NCI-H524 (cell line): ENCODE measurements around the gene C2CD2.

Experiments used
- DNase-seq, 2 experiments: peaks; one replicate each; lab custom pipeline; 2025; lab: John Stamatoyannopoulos, UW

C2CD2 gene

DNA sequence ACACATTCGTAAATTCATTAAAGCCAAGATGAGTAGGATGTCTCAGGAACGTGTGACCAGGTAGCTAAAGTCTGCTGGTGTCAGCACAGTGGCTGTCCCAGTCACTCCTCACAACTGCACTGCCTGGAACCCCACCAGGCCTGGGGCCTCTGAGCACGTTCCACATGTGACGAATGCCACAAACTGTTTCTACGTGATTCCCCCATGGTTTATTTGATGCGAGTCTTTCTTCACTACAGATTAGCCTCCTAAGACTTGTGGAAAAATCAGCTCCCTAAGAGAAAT lies 107.8 kb downstream of the C2CD2 start:
- no peak for DNase-seq

DNA sequence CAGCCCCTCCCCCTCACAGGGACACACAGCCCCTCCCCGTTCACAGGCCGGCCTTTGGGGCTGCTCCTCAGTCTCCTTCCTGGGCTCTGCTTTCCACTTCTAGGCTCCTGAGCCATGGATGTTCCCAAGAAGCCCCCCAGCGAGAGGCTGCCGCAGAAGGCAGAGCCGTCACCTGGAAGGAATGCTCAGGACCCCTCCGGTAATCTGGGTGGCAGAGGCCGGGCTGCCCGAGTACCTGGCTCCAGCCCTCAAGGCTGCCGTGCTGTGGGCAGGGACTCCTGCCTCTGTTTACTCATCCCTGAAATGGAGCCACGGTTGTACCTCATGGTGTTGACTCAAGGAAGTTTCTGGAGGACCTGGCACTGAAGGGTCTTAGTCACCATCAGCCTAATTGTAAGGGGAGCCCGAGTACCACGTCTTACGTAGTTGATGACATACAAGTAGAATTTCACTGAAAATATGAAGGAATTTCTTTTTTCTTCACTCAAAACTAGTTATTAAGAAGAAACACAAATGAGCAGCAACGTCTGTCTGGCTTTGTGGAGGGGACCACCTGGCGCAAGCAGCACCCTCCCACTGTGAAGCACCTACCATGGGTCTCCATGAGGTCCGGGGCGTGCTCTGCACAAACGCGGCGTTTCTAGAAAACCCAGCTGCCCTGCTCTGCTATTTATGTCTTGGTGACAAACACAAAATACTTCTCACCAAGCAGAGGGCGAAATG lies 108.3 kb downstream of the C2CD2 start:
- no peak for DNase-seq

DNA sequence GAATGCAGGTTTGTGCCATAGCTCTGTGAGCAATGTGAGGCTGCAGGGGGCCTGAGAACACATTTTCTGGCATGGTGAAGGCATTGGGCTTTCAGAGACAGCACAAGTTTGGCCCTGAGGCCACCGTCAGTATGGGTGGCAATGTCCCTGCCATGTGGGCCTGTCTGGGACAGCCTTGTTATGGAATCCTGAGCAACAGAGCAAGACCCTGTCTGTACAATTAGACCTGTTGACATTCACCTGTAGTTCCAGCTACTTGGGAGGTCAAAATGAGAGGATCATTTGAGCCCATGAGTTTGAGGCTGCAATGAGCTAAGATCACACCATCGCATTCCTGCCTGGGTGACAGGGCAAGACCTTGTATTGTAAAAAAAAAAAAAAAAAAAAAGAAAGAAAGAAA lies 110.2 kb downstream of the C2CD2 start:
- no peak for DNase-seq

DNA sequence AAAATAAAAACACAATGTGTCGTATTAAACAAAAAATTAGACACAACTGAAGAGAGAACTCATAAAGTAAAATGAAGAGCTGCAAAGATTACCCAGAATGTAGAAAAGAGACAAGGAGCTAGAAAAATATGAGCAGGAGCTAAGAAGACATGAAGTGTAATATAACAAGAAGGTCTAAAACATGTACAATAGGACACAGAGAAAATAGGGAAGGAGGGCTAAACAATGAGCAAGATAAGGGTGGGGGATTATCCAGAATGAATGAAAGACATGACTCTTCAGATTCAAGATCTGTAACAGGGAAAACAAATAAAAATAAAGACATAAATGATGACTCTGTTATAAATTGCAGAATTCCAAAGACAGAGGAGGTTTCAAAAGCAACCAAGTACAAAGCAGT lies 112.9 kb downstream of the C2CD2 start:
- no peak for DNase-seq

DNA sequence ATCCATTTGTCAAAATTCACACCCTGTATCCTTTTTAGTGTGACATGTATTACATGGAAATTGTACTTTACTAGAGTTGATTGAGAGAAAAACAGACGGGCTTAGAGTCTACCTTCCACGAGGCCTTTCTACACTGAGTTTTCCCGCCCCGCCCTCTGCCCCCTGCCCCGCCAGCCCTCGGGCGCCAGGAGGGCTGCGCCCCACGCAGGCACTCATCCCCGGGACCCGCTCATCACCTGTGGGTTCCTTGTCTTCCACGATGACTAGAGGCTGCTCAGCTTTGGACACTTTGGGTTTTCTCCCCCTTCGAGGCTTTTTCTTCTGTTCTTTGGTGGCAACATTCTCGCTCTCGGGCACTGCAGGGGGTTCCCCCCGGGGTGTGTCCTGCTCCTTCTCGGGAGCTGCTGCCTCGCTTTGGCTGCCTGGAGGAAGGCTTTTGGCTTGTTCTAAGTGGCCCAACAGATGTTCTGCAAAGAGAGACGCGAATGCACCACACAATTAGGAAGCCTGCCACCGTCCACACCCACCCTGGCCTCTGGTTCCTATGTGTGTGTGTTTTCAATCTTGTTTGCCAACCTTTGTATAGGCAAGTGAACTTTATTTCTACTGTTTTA lies 114.3 kb downstream of the C2CD2 start:
- DNase-seq, result no peak

DNA sequence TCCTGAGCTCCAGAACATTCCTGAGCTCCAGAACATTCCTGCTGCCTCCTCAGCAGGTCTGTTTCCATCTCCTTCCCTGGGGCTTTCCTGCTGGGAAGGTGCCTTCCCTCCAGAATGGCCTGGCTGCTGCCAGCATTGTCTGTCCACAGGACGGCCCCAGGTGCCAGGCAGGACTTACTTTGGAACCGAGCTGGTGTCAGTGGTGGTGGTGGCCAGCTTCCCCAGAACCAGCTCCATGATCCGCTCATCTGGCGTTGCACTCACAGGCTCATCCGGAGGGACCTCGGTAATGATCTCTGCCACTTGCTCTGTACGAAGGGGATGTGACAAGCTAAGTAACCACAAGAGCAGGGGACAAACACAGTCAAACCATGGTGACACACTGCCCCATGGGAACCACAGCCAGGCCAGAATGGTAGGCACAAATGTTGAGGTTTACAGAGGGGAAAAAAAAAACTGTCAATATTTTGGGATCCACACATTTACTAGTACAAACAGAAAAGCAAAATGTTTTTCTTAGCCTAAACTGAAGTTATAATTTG lies 116.0 kb downstream of the C2CD2 start:
- DNase-seq, result no peak

DNA sequence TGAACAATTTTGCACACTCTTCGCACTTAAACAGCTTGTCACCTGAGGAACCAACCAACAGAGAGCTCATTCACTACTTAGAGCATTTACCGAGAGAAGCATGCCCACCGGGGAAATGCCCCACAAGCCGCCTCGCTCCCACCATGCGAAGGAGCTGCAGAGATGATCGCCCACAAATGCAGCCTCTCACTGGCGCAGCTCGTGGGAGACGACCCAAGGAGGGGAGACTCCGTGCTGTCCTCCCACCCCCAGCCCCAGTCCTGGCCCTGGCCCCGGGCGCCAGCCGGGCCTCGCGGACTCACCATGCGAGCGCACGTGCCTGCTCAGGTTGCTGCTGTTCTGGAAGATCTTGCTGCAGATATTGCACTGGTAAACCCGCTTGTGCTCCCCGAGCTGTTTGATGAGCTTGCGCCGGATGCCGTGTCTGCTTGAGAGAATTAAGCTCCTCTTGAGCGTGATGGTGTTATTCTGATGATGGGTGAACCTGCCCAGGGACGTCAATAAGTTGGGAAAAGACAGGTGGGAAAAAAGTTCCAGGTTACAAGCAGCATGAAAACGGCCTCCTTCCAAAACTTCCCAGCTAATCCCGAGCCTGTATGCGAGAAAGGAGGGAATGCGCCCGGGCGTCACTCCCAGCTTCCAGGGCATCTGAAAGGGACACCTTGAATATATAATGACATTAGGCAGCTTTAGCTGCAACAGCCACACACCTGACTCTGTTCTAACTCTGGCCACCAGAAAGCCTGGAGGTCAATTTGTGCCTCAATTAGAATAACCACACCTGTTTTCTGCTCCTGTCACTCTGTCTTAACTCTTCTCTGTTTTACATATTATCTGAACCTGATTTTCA lies 117.4 kb downstream of the C2CD2 start:
- DNase-seq, result no peak

DNA sequence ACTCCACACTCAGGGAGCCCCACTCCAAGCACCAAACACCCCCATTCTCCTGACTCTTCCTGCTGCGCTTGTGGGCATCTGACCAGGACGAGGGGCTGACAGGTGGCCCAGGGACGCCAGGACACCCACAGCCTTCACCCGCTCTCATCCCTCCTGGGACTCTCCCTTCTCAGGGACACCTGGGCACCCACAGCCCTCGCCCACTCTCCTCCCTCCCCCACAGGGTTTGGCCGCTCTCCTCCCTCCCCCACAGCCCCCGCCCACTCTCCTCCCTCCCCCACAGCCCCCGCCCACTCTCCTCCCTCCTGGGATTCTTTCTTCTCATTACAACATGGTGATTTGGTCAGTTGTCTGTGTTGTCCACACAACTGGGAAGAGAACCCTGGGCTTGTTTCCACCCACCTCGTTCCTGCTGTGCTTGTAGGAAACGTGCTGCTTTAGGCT lies 118.1 kb downstream of the C2CD2 start:
- no peak for DNase-seq
